OCI-LY3 (cell line): ENCODE results near the gene DSCAM.
"Not testable (repeated sequence)": the region's sequence is repeated elsewhere in the genome, so short reads cannot be mapped to it uniquely, and the experiment has no call there.

Source experiments
- H2AFZ ChIP-seq: fragments of 200-600, 300-600 bp; shearing (Covaris generic); 2 replicates; pipeline ENCODE4 v1.6.0; 2014; ENCODE audit warnings: antibody characterized with exemption, low read depth, low read length
- H3K27ac ChIP-seq: fragments of 200-600, 300-600 bp; sonication (generic); 2 replicates; pipeline ENCODE4 v1.5.1; 2014; ENCODE audit warnings: mild to moderate bottlenecking, low read length, moderate library complexity, mixed read lengths
- H3K27me3 ChIP-seq: fragments of 200-600, 300-600 bp; sonication (generic); 2 replicates; pipeline ENCODE4 v1.6.1; 2014; ENCODE audit warnings: low read depth, low read length, mixed read lengths
- H3K36me3 ChIP-seq: fragments of 200-600, 300-600 bp; sonication (generic); replicated peaks from 2 replicates; pipeline ENCODE3; 2014; ENCODE audit warnings: low read depth, low read length, mixed read lengths
- H3K4me1 ChIP-seq: fragments of 300-600, 200-600 bp; sonication (generic); 2 replicates; pipeline ENCODE4 v1.6.1; 2014; ENCODE audit warnings: low read length, mixed read lengths
- H3K4me2 ChIP-seq: fragments of 200-600, 300-600 bp; sonication (generic); 2 replicates; pipeline ENCODE4 v1.6.1; 2014; ENCODE audit warnings: low read length, mixed read lengths
- H3K4me3 ChIP-seq: fragments of 300-600, 200-600 bp; sonication (generic); 2 replicates; pipeline ENCODE4 v1.5.1; 2014; ENCODE audit warnings: antibody characterized with exemption, mild to moderate bottlenecking, low read length, moderate library complexity
- H3K79me2 ChIP-seq: fragments of 300-600, 200-600 bp; shearing (Covaris generic); 2 replicates; pipeline ENCODE4 v1.6.1; 2014; ENCODE audit warnings: mild to moderate bottlenecking, low read length, mixed read lengths
- H3K9ac ChIP-seq: fragments of 300-600, 200-600 bp; shearing (Covaris generic); 2 replicates; pipeline ENCODE4 v1.6.0; 2014; ENCODE audit warnings: mild to moderate bottlenecking, low read length, moderate library complexity
- H3K9me3 ChIP-seq: fragments of 200-600, 300-600 bp; shearing (Covaris generic); 2 replicates; pipeline ENCODE4 v1.6.1; 2014; ENCODE audit warnings: low read length, mixed read lengths; ENCODE audit not compliant: insufficient read depth
- H4K20me1 ChIP-seq: fragments of 200-600, 300-600 bp; sonication (generic); 2 replicates; pipeline ENCODE4 v1.6.1; 2016; ENCODE audit warnings: low read length, mixed read lengths; ENCODE audit not compliant: insufficient read depth
- CTCF ChIP-seq: fragments of 200-600, 300-600 bp; sonication (generic); IDR thresholded peaks from 2 replicates; pipeline ENCODE4 v1.5.1; 2014; ENCODE audit warnings: antibody characterized with exemption, low read length, low read depth
- EZH2phosphoT487 ChIP-seq: fragments of 200-600 bp; shearing (Covaris generic); IDR thresholded peaks from 2 replicates; pipeline ENCODE4 v1.6.1; 2018; ENCODE audit warnings: antibody characterized with exemption, mixed run types, low read depth

DSCAM gene

GRCh38 chr21:40187946-40188654 is 658.9 kb downstream of the DSCAM start:
- Histone ChIP-seq H3K4me1 (no peaks in the 10 kb centered on the region), H3K36me3 (no peaks in the 10 kb centered on the region), H3K4me2 (no peak overlapping the region), H3K9me3 (no peaks in the 10 kb centered on the region), H4K20me1 (no peaks in the 10 kb centered on the region), H3K4me3 (no peak overlapping the region), H3K79me2 (no peaks in the 10 kb centered on the region), H3K27me3 (no peaks in the 10 kb centered on the region), H3K9ac (no peak overlapping the region), H3K27ac (no peak overlapping the region), H2AFZ (no peak overlapping the region)
- TF ChIP-seq CTCF (no peak), EZH2phosphoT487 (no peak)

- no peaks in the 10 kb centered on the region for H3K9me3 ChIP-seq
- no peak overlapping the region for H3K9ac ChIP-seq
- no peaks in the 10 kb centered on the region for H3K4me1 ChIP-seq
- no peaks in the 10 kb centered on the region for H4K20me1 ChIP-seq
- H3K27ac ChIP-seq: no peak overlapping the region
- H2AFZ ChIP-seq: no peak overlapping the region
- H3K4me3 ChIP-seq: no peak overlapping the region
- no peak overlapping the region for H3K4me2 ChIP-seq
- no peaks in the 10 kb centered on the region for H3K36me3 ChIP-seq
- H3K79me2 ChIP-seq: no peaks in the 10 kb centered on the region
- TF ChIP-seq CTCF (no peak), EZH2phosphoT487 (no peak)
- no peaks in the 10 kb centered on the region for H3K27me3 ChIP-seq
Measured at GRCh38 chr21:40187244-40187643, 659.7 kb downstream of the DSCAM start.

- no peak for TF ChIP-seq CTCF
- TF ChIP-seq EZH2phosphoT487: no peak
Measured at GRCh38 chr21:40186045-40186444, 660.9 kb downstream of the DSCAM start.

GRCh38 chr21:40185208-40185607 is 661.8 kb downstream of the DSCAM start:
- H4K20me1 ChIP-seq: no peaks in the 10 kb centered on the region
- no peaks in the 10 kb centered on the region for H3K36me3 ChIP-seq
- no peaks in the 10 kb centered on the region for H3K27me3 ChIP-seq
- H3K4me2 ChIP-seq: no peak overlapping the region
- TF ChIP-seq EZH2phosphoT487 (no peak), CTCF (no peak)
- no peaks in the 10 kb centered on the region for H3K4me1 ChIP-seq
- no peak overlapping the region for H2AFZ ChIP-seq
- no peak overlapping the region for H3K27ac ChIP-seq
- H3K4me3 ChIP-seq: no peak overlapping the region
- no peaks in the 10 kb centered on the region for H3K79me2 ChIP-seq
- no peak overlapping the region for H3K9ac ChIP-seq
- no peaks in the 10 kb centered on the region for H3K9me3 ChIP-seq

More at GRCh38 chr21:40186045-40186444, 660.9 kb downstream of the DSCAM start:
- Histone ChIP-seq H2AFZ (no peak overlapping the region), H3K36me3 (no peaks in the 10 kb centered on the region), H4K20me1 (no peaks in the 10 kb centered on the region), H3K9ac (no peak overlapping the region), H3K27ac (no peak overlapping the region), H3K9me3 (no peaks in the 10 kb centered on the region), H3K4me3 (no peak overlapping the region), H3K4me1 (no peaks in the 10 kb centered on the region), H3K4me2 (no peak overlapping the region), H3K79me2 (no peaks in the 10 kb centered on the region), H3K27me3 (no peaks in the 10 kb centered on the region)

- not testable (repeated sequence) for H3K4me3 ChIP-seq, H3K27ac ChIP-seq, H3K9me3 ChIP-seq, H3K79me2 ChIP-seq, H3K4me2 ChIP-seq, H3K27me3 ChIP-seq, H3K9ac ChIP-seq, H3K36me3 ChIP-seq, H2AFZ ChIP-seq, H3K4me1 ChIP-seq, H4K20me1 ChIP-seq
Measured at GRCh38 chr21:40182491-40182890, 664.5 kb downstream of the DSCAM start.
